G401 (cell line): ENCODE measurements around the gene GRIK3. TPM values are rescaled to one million over a fixed set of nuclear protein-coding genes. Genes with fewer than 3 reads are reported as not detected.

ENCODE experiments used
- DNase-seq: peaks from one replicate; pipeline ENCODE4 v3.0.0-alpha.2; 2015; ENCODE audit warnings: low spot score
- in situ Hi-C: cut with HindIII; loops from 2 replicates; pipeline ENCODE4 v1.10.0; 2016; ENCODE audit warnings: low sequenced_read_pairs, mixed read lengths
- total RNA-seq: library from RNA; depleted of rRNA; stranded (reverse); fragments of >200 nt; shearing (Covaris generic); gene quantifications from 2 replicates; pipeline ENCODE4 v1.2.3, GENCODE V29; 2014

Gene GRIK3
- total RNA-seq, 1 experiment from 2014 or later = not detected

DNA sequence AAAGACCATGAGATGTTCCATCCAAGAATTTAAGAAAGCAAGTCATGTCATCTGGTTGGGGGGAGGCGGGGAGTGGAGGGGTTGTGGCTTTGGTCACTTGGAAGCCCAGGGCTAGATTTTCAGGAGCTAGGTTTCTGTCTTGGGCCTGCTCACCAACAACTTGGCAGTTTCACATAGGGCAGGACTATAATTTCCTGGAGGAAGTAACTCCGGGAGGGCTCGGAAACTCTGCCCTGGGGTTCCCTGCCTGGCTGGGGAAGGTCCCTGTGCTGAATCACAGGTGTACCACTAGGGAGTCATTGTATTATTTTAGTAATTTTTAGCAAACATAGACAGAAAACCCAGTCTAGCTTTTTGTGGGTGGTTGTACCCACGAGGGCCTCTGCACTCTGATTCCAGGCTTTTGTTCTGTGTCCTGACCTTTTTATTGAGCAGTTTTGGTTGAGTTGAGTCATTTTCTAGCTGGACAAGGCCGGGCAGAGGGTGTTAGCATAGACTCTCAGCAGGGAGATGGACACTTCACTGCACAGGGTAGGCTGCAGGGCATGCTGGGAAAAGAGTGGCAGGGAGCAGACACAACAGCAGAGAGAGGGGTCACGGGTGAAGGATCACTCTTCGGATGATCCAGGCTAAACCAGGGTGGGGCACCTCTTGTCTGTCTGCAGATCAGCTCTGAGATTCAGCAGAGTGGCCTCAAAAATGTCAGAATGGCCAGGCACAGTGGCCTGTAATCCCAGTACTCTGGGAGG, 144.7 kb downstream of the GRIK3 start:
- DNase-seq = no peak
- in situ Hi-C loops = no loop called here

DNA sequence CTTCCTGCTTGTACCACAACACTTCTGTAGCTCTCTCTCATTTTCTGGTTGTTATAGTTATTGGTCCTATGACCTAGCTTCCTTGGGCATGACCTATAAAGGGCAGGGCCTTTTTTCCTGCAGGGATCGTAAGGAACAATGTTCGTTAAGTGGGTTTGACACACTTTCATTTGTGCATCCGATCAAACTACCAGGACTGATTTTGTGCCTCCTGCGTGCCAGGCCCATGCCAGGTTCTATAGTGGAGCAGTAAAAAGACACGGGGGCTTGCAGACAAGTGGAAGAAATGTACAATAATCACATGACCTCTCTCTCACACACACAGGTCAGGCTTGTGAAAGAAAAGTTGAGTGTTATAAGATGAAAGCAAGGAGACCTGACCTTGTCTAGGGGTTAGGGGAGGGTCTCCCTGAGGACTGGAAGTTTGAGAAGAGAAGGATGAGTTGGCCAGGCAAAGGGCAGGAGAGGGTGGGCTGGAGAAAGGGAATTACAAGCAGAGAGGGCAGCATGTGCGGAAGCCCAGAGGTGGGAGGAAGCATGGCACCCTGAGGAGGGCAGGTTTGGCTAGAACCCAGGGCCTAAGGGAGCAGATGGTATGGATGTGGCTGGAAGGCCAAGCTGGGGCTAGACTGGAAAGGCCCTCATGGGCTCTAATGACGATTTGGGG, 145.4 kb downstream of the GRIK3 start:
- in situ Hi-C loops = no loop called here
- no peak for DNase-seq

DNA sequence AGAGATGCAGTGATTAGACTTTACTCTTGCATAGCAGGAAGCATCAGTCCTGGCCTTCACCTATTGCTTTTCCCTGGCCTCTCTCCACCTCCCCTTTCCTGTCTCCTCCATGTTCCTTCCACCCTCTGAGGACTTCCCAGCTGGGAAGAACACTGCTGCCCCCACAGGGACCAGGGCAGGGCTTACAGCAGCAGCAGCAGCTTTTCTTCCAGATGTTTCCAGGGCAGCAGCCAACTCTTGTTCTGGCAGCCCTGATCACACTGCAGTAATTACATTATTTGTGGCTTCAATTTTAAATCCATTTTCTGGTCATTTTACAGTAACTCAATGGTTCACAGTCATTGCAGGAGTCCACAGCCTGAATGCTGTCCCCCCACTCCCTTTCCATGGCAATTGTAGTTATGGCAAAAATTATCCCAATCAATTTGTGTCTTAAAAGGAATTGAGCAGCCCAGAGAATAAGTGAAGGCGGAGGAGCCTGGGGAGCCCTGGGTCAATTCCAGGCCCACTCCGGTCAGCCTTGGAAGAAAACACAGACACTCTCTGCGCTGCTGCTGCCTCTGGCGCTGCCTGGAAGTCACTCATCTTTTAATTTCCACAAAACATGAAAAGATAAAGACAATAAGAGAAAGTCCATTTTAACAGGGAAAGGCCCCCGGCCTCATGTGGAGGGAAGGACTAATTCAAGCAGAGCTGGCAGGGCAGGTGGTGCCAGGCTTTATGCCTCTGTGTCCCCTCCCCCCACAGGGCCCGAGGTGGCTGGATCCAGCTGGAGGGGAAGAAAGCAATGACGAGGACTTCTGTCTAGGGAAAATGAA, 148.6 kb downstream of the GRIK3 start:
- in situ Hi-C loops = no loop called here
- DNase-seq = no peak

- in situ Hi-C loops = no loop called here
- DNase-seq = no peak
Observed at GRCh38 chr1:36884801-36885200, 149.5 kb downstream of the GRIK3 start.

DNA sequence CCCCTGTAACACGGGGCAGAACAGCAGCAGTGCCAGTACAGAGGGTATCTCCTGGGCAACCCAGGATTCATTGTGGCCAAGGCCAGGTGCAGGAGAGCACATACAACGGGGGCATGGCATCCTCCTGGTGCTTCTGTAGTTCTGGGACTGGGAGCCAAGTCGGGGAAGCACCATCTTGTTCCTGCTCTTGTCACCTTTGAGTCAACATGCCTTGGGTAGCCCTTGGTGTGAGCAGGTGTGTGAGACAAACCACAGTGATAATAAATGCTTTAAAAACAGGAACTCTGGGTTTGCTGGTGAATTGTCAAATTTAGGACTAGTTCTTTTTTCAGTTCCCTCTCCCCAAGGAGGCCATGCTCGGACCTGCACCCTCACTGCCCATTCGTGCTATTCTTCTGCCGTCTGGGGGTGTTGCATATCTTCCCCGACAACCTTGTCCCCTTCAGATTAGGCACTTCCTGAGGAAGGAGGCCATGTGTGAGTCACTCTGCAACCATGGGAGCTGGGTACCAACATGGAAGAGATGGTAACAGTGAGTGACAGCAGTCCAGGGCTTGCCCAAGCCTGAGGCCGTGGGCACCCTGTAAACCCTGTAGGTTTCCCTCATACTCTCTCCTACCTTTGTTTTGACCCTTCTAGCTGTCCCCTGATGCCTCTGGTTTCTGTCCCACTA, 150.2 kb downstream of the GRIK3 start:
- no peak for DNase-seq

DNA sequence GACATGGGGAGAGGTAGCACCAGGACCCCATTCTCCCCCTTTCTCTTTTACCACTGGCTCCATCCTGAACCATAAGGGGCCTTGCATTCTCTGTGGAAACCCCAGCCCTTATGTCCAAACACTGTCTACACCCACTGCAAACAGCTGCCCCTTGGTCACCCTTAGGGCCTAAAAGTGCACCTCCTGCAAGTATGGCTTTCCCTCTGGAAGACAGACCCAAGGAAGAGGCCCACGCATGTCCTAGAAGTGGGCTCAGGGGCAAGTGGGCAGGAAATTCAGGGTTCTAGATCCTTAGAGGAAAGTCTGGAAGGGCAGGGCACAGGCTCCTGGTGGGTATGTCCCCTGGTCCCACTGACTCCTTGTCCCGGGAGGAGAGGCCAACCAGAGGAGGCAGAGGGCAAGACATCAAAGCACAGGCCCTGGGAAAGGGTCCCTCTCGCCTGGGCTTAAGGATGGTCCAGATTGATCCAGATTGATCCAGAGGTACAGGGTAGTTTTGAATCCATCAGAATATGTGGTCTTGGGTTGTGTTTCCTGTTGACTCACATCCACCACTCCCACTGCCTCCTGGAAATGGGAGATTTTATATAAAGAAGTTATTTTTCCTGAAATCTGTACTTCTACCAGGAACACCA, 150.9 kb downstream of the GRIK3 start:
- in situ Hi-C loops = no loop called here
- DNase-seq = no peak

More for the DNA sequence above, 150.2 kb downstream of the GRIK3 start:
- in situ Hi-C loops = no loop called here

- no peak for DNase-seq
- in situ Hi-C loops = no loop called here
Observed at GRCh38 chr1:36882536-36883285, 151.6 kb downstream of the GRIK3 start.

GRCh38 chr1:36881541-36881940, 152.8 kb downstream of the GRIK3 start:
- no peak for DNase-seq
- in situ Hi-C loops = no loop called here

DNA sequence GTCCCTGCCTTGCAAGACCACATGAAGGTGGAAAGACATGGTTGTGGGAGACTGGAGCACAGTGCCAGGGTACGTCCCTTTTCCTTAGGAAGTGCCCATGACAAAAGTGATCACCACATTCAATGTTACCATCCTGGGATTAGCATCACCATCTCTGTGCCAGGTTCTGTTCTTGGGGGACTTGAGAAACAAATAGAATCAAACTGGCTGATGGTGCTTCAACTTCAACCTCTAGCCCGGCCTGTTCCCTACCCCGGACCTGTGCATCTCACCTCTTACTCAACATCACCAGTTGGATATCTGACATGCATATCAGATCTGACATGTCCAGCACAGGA, 153.3 kb downstream of the GRIK3 start:
- DNase-seq = no peak
- in situ Hi-C loops = no loop called here

DNA sequence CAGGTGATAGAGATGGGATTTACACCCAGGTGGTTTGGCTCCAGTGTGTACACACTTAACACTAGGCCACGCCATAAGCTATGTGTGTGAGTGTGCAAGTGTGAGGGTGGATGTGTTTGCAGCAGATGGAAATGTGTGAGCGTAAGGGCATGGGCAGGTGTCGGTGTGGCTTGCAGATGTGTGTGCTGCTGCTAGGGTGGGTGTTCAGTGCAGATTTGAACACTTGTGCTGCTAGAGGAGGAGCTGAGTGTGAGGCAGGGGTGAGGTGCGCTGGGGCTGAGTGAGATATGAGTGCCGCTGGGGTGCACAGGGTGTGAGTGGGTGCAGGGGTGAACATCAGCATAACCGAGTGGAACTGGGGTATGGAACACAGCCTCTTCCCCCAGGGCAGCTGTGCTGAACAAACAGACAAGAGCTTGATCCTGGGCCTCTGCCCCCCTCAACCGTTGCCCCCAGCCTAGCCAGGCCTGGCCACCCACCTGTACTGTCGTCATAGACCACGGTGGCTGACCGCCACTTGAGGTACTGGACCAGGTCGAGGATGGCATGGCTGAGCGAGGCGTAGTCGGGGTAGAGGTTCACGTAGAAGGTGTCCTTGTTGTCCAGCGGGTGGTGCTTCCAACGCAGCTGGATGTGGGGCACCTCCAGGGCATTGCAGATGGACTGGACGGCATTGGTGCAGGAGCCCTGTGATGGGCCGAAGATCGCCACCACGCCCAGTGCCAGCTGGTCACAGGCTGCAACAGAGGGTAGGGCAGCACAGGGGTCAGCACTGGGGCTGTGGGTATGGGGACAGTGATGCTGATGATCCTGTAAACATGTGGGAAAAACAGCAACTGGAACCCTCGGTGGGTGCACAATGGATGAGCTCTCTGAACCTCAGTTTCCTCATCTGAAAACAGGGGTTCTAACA, 153.9 kb downstream of the GRIK3 start:
- in situ Hi-C loops = no loop called here
- DNase-seq = no peak

DNA sequence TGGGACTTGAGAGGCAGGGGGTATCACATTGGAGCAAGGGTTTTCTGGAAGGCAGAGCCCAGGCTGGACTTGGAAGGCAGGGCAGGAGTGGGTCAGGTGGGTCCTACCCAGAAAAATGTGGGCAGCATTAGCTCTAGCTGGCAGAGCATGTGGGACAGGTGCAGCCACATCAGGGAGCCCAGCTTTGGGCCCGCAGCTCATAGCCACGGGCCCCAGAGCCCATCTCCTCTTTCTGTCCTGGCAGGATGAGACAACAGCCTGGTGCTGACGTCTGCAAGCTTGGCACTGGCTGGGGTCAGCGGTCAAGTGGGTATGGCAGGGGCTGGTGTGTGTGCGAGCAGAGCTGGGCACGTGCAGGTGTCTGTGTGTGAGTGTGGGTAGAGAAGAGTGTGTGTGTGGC, 154.7 kb downstream of the GRIK3 start:
- in situ Hi-C loops = no loop called here
- peak; percentile 51 for DNase-seq

GRCh38 chr1:36876990-36877389, 157.3 kb downstream of the GRIK3 start:
- in situ Hi-C loops = no loop called here

DNA sequence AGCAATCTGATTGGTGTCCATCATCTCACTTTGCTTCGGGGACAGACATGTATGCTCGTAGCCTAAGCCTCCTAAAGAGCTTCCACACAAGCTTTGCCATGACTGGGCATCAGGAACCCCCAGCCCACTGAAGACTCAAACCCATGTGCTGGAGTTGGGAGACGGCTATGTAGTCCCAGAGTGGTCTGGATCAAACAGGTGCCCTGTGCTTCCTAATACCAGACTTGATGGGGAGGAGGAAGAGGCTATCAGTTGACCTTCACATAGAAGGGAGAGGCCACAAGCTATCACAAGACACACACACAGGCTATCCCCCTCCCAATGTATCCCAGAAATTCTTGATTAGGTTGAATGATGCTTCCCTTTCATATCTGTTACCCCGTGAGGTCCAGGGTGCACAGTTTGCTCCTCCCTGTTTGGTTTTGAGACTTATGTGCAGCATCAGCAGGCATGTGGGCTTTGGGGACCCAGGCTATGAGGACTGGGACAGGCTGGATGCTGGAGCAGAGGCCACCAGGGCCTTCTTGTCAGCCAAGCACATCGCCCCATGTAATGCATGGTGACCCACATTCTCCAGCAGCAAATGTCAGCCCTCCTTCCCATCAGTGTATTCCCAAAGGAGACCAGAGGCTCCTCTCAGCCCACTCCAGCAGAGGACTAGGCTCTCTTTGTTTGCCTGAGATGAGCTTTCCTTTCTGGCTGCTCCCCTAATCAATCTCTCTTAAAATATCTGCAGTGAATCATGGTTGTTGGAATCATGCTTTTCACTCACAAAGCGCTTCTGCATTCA, 159.8 kb downstream of the GRIK3 start:
- in situ Hi-C loops = no loop called here
- no peak for DNase-seq

More at GRCh38 chr1:36876990-36877389, 157.3 kb downstream of the GRIK3 start:
- no peak for DNase-seq

DNA sequence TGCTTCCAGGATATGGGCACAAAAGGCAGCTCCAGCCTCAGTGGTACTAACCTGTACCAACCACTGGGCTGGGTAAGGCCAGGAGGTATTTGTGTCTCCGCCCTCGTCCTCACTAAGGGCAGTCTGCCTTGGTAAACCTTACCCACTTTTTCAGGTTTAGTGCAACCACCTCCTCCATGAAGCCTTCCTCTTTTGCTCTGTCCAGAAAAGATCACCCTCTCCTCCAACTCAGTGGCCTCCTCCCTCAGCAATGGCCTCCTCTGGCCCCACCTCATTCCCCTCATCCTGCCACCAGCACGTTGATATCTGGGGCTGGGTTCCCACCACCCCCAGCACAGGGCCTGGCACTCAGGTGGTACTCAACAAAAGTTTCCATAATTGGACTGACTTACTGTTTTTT, 161.5 kb downstream of the GRIK3 start:
- DNase-seq = no peak
- in situ Hi-C loops = no loop called here

DNA sequence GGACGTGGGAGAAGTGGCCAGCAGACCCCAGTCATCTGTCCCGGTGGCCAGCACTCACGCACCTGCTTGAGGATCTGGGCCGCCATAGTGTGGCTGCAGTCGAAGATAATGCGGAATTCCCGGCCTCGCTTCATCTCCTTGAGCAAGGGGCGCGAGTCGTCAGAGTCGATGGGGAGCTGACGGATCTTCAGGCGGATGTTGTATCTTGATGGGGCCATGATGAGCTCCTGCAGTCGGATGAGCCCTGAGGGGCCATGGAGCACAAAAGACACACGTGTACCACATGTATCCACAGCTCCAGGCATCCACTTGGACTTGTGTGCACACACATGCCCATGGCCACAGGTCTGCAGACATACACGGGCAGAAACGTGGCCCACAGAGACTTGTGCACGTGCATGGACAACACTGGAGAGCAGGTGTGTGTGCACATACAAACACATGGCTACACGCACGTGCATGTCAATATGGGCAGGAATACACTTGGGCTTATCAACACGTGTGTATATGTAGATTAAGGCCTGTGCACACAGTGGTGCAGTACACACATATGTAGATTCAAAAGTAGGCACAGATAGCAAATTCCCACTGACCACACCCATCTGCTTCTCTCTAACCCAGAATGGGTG, 162.1 kb downstream of the GRIK3 start:
- in situ Hi-C loops = no loop called here
- DNase-seq = no peak

GRCh38 chr1:36871146-36871971, 163.0 kb downstream of the GRIK3 start:
- DNase-seq = peak; percentile 92
- in situ Hi-C loops = no loop called here
